Activated naive CD8-positive, alpha-beta T cell treated with anti-CD3 and anti-CD28 coated beads, Interleukin-2, amount 10 ng/mL, durations not matched to agents 7 days and 5 days (primary cell): ENCODE data around the gene BAZ2A. TPM values are rescaled to one million over a fixed set of nuclear protein-coding genes. Genes with fewer than 3 reads are reported as not detected.
"Not testable (repeated sequence)": the region's sequence is repeated elsewhere in the genome, so short reads cannot be mapped to it uniquely, and the experiment has no call there.

Experiments
- ATAC-seq: fragments of 150-1000 bp; cut with Tn5 transposase; one replicate; pipeline ENCODE4 v1.10.0; 2021; ENCODE audit warnings: low read depth, moderate library complexity
- POLR2A ChIA-PET: fragments of 350-600 bp; sonication (Branson Sonifier 250); formaldehyde crosslinking; loops from one replicate; lab custom pipeline; 2021; ENCODE audit warnings: antibody characterized with exemption; lab: Charles Lee
- DNase-seq: peaks from one replicate; pipeline ENCODE4 v3.0.0; 2021
- H3K27ac Mint-ChIP-seq: one replicate; pipeline ENCODE4 v1.8.0; 2022; ENCODE audit warnings: mild to moderate bottlenecking, mixed read lengths
- H3K27me3 Mint-ChIP-seq: one replicate; pipeline ENCODE4 v1.8.0; 2022; ENCODE audit warnings: mild to moderate bottlenecking, moderate library complexity, mixed read lengths
- H3K36me3 Mint-ChIP-seq: one replicate; pipeline ENCODE4 v1.8.0; 2021; ENCODE audit warnings: mild to moderate bottlenecking, mixed read lengths
- H3K4me1 Mint-ChIP-seq: one replicate; pipeline ENCODE4 v1.8.0; 2021; ENCODE audit warnings: mixed read lengths
- H3K4me3 Mint-ChIP-seq: one replicate; pipeline ENCODE4 v1.8.0; 2022; ENCODE audit warnings: mild to moderate bottlenecking, moderate library complexity, mixed read lengths
- H3K9me3 Mint-ChIP-seq: one replicate; pipeline ENCODE4 v1.8.0; 2021; ENCODE audit warnings: mixed read lengths
- total RNA-seq, 2 experiments: library from RNA; stranded (reverse); gene quantifications; one replicate each; pipeline ENCODE4 v1.2.3, GENCODE V29; 2021

The BAZ2A gene
- total RNA-seq, 2 experiments from 2014 or later: 139 to 145 TPM

- Mint-ChIP-seq H3K36me3 (peaks cover 31% of the 10 kb centered on the region), H3K4me1 (peaks cover 21% of the 10 kb centered on the region), H3K4me3 (peak overlapping the region; percentile 44)
- POLR2A ChIA-PET: interaction anchor here (0.6 to 5.3 kb wide), 3 partner anchors 13 to 290 kb away, joined by 3 to 65 read pairs (median 53); partner anchors contain the start of gene PTGES3
- not testable (repeated sequence) for H3K27ac Mint-ChIP-seq, H3K9me3 Mint-ChIP-seq, ATAC-seq, DNase-seq, H3K27me3 Mint-ChIP-seq
These were observed 17.9 kb upstream of the BAZ2A start for GRCh38 chr12:56648023-56648422.

GRCh38 chr12:56645717-56646446 is 15.8 kb upstream of the BAZ2A start, which contains the start of gene ATP5F1B:
Gene ATP5F1B (minus strand): TSS chr12:56645984. CDS start chr12:56645963, 21 bp downstream.
- POLR2A ChIA-PET: interaction anchor here (0.6 to 5.3 kb wide), 16 partner anchors 11 to 816 kb away, joined by 3 to 65 read pairs (median 4); partner anchors contain the start of genes BAZ2A, DNAJC14, NACA and PTGES3
- Mint-ChIP-seq H3K4me3 (peak within 1 kb of the TSS; percentile 96), H3K27ac (peak within 1 kb of the TSS; percentile 99), H3K27me3 (no peaks in the 10 kb centered on the region), H3K4me1 (peaks cover 28% of the 10 kb centered on the region), H3K36me3 (peaks cover 28% of the 10 kb centered on the region), H3K9me3 (no peaks in the 10 kb centered on the region)
- ATAC-seq: peak; percentile 99
- peak; percentile 85 for DNase-seq

- Mint-ChIP-seq H3K36me3 (peaks cover 32% of the 10 kb centered on the region), H3K27me3 (no peaks in the 10 kb centered on the region), H3K4me1 (peaks cover 31% of the 10 kb centered on the region), H3K27ac (peak overlapping the region; percentile 99), H3K9me3 (no peaks in the 10 kb centered on the region), H3K4me3 (peak overlapping the region; percentile 96)
- peak; percentile 40 for DNase-seq
- POLR2A ChIA-PET: interaction anchor here (0.6 to 5.3 kb wide), 13 partner anchors 10 to 285 kb away, joined by 3 to 65 read pairs (median 5); partner anchors contain the start of genes BAZ2A, NACA, PTGES3 and STAT2
- ATAC-seq: no peak
These were observed 15.1 kb upstream of the BAZ2A start for GRCh38 chr12:56645201-56645716.

GRCh38 chr12:56644654-56645053 is 14.5 kb upstream of the BAZ2A start:
- ATAC-seq (no peak), DNase-seq (no peak)
- POLR2A ChIA-PET: interaction anchor here (1.0 to 5.3 kb wide), 8 partner anchors 9 to 81 kb away, joined by 3 to 65 read pairs (median 12); partner anchors contain the start of genes BAZ2A, NACA and PTGES3
- no peaks in the 10 kb centered on the region for H3K9me3 Mint-ChIP-seq
- H3K36me3 Mint-ChIP-seq: peaks cover 37% of the 10 kb centered on the region
- no peaks in the 10 kb centered on the region for H3K27me3 Mint-ChIP-seq
- H3K4me3 Mint-ChIP-seq: peak overlapping the region; percentile 96
- H3K4me1 Mint-ChIP-seq: peaks cover 33% of the 10 kb centered on the region
- H3K27ac Mint-ChIP-seq: peak overlapping the region; percentile 99

GRCh38 chr12:56641219-56641618 is 11.1 kb upstream of the BAZ2A start:
- Mint-ChIP-seq H3K27me3 (no peaks in the 10 kb centered on the region), H3K9me3 (no peaks in the 10 kb centered on the region), H3K36me3 (peaks cover 50% of the 10 kb centered on the region), H3K4me1 (peaks cover 47% of the 10 kb centered on the region), H3K4me3 (no peak overlapping the region), H3K27ac (no peak overlapping the region)
- no peak for ATAC-seq
- DNase-seq: no peak
- POLR2A ChIA-PET: interaction anchor here (0.7 to 1.1 kb wide), 2 partner anchors 12 to 83 kb away, joined by 3 to 4 read pairs; no protein-coding TSS in a partner anchor

- Mint-ChIP-seq H3K4me1 (peaks cover 49% of the 10 kb centered on the region), H3K27ac (peak overlapping the region; percentile 95), H3K4me3 (no peak overlapping the region), H3K36me3 (peaks cover 28% of the 10 kb centered on the region), H3K27me3 (no peaks in the 10 kb centered on the region), H3K9me3 (no peaks in the 10 kb centered on the region)
- ATAC-seq: no peak
- POLR2A ChIA-PET: interaction anchor here (0.8 kb wide), 1 partner anchor 87 kb away, joined by 3 read pairs; no protein-coding TSS in a partner anchor
- no peak for DNase-seq
These were observed 7.5 kb upstream of the BAZ2A start for GRCh38 chr12:56637621-56638020.

- no peaks in the 10 kb centered on the region for H3K27me3 Mint-ChIP-seq
- ATAC-seq: peak; percentile 65
- H3K27ac Mint-ChIP-seq: peak overlapping the region; percentile 95
- H3K4me3 Mint-ChIP-seq: peak overlapping the region; percentile 97
- H3K4me1 Mint-ChIP-seq: peaks cover 53% of the 10 kb centered on the region
- no peaks in the 10 kb centered on the region for H3K9me3 Mint-ChIP-seq
- POLR2A ChIA-PET: interaction anchor here (1.1 to 5.0 kb wide), 14 partner anchors 8 to 475 kb away, joined by 3 to 53 read pairs (median 8); partner anchors contain the start of genes ATP5F1B, NACA, PRIM1 and PTGES3
- peak; percentile 92 for DNase-seq
- H3K36me3 Mint-ChIP-seq: peaks cover 26% of the 10 kb centered on the region
These were observed 6.8 kb upstream of the BAZ2A start for GRCh38 chr12:56636675-56637540.

GRCh38 chr12:56635806-56636674 is 5.9 kb upstream of the BAZ2A start:
- POLR2A ChIA-PET: interaction anchor here (0.5 to 5.0 kb wide), 18 partner anchors 7 to 476 kb away, joined by 3 to 53 read pairs (median 6); partner anchors contain the start of genes ATP5F1B, NACA, PRIM1 and PTGES3
- Mint-ChIP-seq H3K27ac (peak overlapping the region; percentile 95), H3K27me3 (no peaks in the 10 kb centered on the region), H3K4me3 (peak overlapping the region; percentile 97), H3K9me3 (no peaks in the 10 kb centered on the region), H3K36me3 (peaks cover 26% of the 10 kb centered on the region), H3K4me1 (peaks cover 59% of the 10 kb centered on the region)
- ATAC-seq (peak; percentile 72), DNase-seq (peak; percentile 82)

GRCh38 chr12:56634837-56635791 is 5.0 kb upstream of the BAZ2A start:
- H3K27me3 Mint-ChIP-seq: no peaks in the 10 kb centered on the region
- DNase-seq (peak; percentile 81), ATAC-seq (peak; percentile 40)
- peak overlapping the region; percentile 97 for H3K4me3 Mint-ChIP-seq
- H3K9me3 Mint-ChIP-seq: no peaks in the 10 kb centered on the region
- H3K27ac Mint-ChIP-seq: peak overlapping the region; percentile 95
- POLR2A ChIA-PET: interaction anchor here (0.5 to 5.0 kb wide), 17 partner anchors 10 to 477 kb away, joined by 3 to 53 read pairs (median 6); partner anchors contain the start of genes ATP5F1B, NACA, PRIM1 and PTGES3
- H3K36me3 Mint-ChIP-seq: peaks cover 22% of the 10 kb centered on the region
- H3K4me1 Mint-ChIP-seq: peaks cover 63% of the 10 kb centered on the region

GRCh38 chr12:56634242-56634836 is 4.2 kb upstream of the BAZ2A start:
- H3K4me1 Mint-ChIP-seq: peaks cover 61% of the 10 kb centered on the region
- peak; percentile 49 for DNase-seq
- H3K27me3 Mint-ChIP-seq: no peaks in the 10 kb centered on the region
- H3K9me3 Mint-ChIP-seq: no peaks in the 10 kb centered on the region
- peak overlapping the region; percentile 91 for H3K27ac Mint-ChIP-seq
- POLR2A ChIA-PET: interaction anchor here (0.7 to 5.0 kb wide), 8 partner anchors 9 to 121 kb away, joined by 3 to 53 read pairs (median 8); partner anchors contain the start of genes ATP5F1B, NACA and PTGES3
- peak overlapping the region; percentile 97 for H3K4me3 Mint-ChIP-seq
- ATAC-seq: no peak
- peaks cover 18% of the 10 kb centered on the region for H3K36me3 Mint-ChIP-seq
